Tibial artery (tissue), 4 donors: ENCODE data around the gene CDKL5.

Experiments
- DNase-seq, 2 donors: peaks; one replicate each; pipeline ENCODE4 v3.0.0-alpha.2; 2019
- H3K27ac ChIP-seq, 2 donors: fragments of 200-600 bp; sonication (generic) in 1 of 2; 1 replicate in 1 of 2; 2 replicates in 1 of 2; pipeline ENCODE4 v1.5.1; 2018 to 2019; ENCODE audit warnings: mild to moderate bottlenecking in 1 of 2
- H3K27me3 ChIP-seq, 2 donors: fragments of 200-600 bp; sonication (generic) in 1 of 2; one replicate each; pipeline versions ENCODE4 v1.5.1 to v1.6.0; 2016 to 2019
- H3K36me3 ChIP-seq, 3 donors: fragments of 200-600 bp; sonication (generic) in 2 of 3; one replicate each; pipeline ENCODE4 v1.5.1; 2016 to 2019; ENCODE audit warnings: mild to moderate bottlenecking in 2 of 3
- H3K4me1 ChIP-seq, 4 donors: fragments of 200-600 bp; sonication (generic) in 2 of 4; 1 replicate in 3 of 4; 2 replicates in 1 of 4; pipeline ENCODE4 v1.5.1; 2016 to 2019
- H3K4me3 ChIP-seq, 2 donors: fragments of 200-600 bp; sonication (generic) in 1 of 2; 1 replicate in 1 of 2; 2 replicates in 1 of 2; pipeline ENCODE4 v1.5.1; 2018 to 2019; ENCODE audit warnings: mild to moderate bottlenecking in 2 of 2
- H3K9me3 ChIP-seq, 3 donors: fragments of 200-600 bp; sonication (generic) in 1 of 3; one replicate each; pipeline ENCODE4 v1.5.1; 2016 to 2019
- intact Hi-C: fragments of 100-400 bp; cut with DNase I; formaldehyde crosslinking; loops from one replicate; pipeline ENCODE4 v1.15.0; 2023; ENCODE audit warnings: low total_unique reads
- TF ChIP-seq, protein P1 (sequence below), 2 experiments: fragments of 200-600 bp in 1 of 2; fragments of 450-650 bp in 1 of 2; IDR thresholded peaks; one replicate each; pipeline ENCODE4 v1.5.1; 2017 to 2019; ENCODE audit warnings: antibody characterized with exemption in 2 of 2, mild to moderate bottlenecking in 1 of 2, moderate library complexity in 1 of 2

The CDKL5 gene

DNA sequence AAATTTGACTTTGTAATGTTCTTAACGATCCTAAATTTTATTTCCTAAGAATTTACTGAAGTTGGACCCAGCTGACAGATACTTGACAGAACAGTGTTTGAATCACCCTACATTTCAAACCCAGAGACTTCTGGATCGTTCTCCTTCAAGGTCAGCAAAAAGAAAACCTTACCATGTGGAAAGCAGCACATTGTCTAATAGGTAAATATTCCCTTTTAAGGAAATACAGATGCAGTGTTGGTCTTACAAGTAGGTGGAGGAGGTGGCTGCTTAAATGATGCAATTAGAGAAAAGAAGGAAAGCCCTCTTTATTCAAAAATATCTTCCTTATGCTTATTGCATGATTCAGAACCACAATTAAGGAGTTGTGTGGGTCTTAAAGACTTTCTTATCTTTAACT, 173.0 kb downstream of the CDKL5 start:
- Histone ChIP-seq H3K27me3 (no peaks in the 10 kb centered on the region), H3K9me3 (no peaks in the 10 kb centered on the region), H3K4me1 (no peaks in the 10 kb centered on the region), H3K27ac (no peak overlapping the region), H3K36me3 (no peaks in the 10 kb centered on the region), H3K4me3 (no peak overlapping the region)
- intact Hi-C loops: no loop called here
- TF ChIP-seq, protein P1, sequence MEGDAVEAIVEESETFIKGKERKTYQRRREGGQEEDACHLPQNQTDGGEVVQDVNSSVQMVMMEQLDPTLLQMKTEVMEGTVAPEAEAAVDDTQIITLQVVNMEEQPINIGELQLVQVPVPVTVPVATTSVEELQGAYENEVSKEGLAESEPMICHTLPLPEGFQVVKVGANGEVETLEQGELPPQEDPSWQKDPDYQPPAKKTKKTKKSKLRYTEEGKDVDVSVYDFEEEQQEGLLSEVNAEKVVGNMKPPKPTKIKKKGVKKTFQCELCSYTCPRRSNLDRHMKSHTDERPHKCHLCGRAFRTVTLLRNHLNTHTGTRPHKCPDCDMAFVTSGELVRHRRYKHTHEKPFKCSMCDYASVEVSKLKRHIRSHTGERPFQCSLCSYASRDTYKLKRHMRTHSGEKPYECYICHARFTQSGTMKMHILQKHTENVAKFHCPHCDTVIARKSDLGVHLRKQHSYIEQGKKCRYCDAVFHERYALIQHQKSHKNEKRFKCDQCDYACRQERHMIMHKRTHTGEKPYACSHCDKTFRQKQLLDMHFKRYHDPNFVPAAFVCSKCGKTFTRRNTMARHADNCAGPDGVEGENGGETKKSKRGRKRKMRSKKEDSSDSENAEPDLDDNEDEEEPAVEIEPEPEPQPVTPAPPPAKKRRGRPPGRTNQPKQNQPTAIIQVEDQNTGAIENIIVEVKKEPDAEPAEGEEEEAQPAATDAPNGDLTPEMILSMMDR (IDR thresholded peaks at IDR 0.05): no peak
- DNase-seq: no peak

DNA sequence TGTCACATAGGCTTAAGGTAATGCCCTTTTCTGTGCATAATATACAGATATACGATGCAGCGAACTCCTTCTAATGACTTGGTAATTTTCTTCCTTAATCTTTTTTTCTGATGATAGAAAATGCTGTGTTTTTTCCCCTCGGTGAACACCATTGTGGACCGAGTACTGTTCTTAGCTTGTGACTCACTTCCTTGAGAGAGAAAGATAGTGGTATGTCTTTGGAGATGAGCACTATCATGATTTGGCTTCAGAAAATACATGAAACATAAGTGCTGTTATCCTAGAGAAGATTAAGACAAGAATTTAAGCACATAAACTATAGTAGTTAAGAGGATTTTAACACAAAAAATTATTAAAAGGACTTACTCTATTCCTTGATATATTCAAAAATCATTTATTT, 182.6 kb downstream of the CDKL5 start:
- Histone ChIP-seq H3K27ac (no peak overlapping the region), H3K27me3 (no peaks in the 10 kb centered on the region), H3K9me3 (no peaks in the 10 kb centered on the region), H3K36me3 (peaks cover 6 to 31% (median 23%) of the 10 kb centered on the region in 3 donors), H3K4me3 (no peak overlapping the region), H3K4me1 (no peaks in the 10 kb centered on the region)
- TF ChIP-seq, protein P1 (IDR thresholded peaks at IDR 0.05): no peak
- intact Hi-C loops: no loop called here
- DNase-seq: no peak

DNA sequence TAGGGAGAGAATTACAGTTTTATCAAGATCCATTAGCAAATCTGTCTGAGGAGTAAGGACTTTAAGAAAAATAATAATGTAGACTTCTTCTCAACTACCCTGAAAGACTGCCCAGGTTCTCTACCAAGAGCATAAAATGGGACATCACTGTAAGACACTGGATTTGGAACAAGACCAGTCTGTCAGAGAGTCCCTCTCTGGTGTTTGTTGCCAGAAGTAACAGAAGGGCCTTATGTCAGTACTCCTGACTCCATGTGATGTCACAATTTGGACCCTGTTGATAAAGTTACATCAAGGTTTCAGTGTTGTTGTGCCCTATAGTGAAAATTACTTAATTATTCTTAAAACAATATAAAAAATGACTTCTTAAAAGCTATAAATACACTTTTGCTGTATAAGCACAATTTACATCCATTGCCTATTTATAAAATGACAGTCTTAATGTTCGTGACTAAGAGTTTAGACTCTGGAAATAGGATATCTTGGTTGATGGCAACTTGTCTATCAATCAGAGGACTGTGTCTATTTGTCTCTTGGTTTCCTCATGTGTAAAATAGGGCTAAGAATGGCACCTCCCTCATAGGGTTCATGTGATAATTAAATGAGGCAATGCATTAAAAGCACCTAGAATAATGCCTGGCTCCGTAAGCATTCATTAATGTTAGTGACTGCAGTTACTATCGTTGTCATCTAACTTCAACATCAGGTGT, 188.7 kb downstream of the CDKL5 start:
- no peak for DNase-seq
- H3K4me1 ChIP-seq: no peaks in the 10 kb centered on the region
- no peaks in the 10 kb centered on the region for H3K27me3 ChIP-seq
- TF ChIP-seq, protein P1 (IDR thresholded peaks at IDR 0.05): no peak
- H3K4me3 ChIP-seq: no peak overlapping the region
- H3K27ac ChIP-seq: no peak overlapping the region
- intact Hi-C loops: no loop called here
- no peaks in the 10 kb centered on the region for H3K9me3 ChIP-seq
- H3K36me3 ChIP-seq: peaks cover 5 to 17% (median 13%) of the 10 kb centered on the region in 3 donors

DNA sequence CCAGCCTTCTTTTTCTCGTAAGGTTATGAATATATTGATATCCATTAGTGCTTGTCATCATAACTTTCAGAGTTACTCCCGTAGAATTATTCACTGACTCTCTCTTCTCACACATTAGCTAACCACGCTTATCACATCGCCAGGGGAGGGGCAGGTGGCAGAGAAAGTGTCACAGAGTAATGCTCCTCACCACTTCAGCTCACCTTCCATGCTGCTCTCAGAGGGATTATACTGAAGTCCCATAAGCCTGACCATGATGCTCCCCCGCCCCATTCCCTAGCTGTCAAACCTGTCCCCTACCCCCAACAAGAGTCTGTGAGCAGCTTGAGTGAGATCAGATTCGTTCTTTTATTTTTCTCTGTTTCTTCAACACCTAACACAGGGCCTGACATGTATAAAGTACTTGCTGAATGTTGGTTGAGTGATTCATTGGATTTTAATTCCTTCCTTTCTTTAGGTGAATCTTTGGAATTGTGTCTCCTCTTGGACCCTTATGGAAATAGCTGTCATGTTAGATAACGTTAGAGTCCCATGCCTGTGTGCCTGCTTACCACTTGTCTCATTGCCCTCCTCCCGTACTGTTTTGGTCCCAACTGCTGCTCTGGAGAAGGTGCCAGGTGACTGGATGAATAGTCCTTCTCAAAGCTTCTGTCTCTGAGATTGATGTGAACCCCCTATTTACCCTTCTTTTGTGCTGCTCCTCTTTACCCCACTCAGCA, 191.4 kb downstream of the CDKL5 start:
- intact Hi-C loops: no loop called here
- no peaks in the 10 kb centered on the region for H3K9me3 ChIP-seq
- no peak for DNase-seq
- TF ChIP-seq, protein P1 (IDR thresholded peaks at IDR 0.05): no peak
- no peaks in the 10 kb centered on the region for H3K4me1 ChIP-seq
- no peaks in the 10 kb centered on the region for H3K27me3 ChIP-seq
- H3K4me3 ChIP-seq: no peak overlapping the region
- no peak overlapping the region for H3K27ac ChIP-seq
- no peaks in the 10 kb centered on the region for H3K36me3 ChIP-seq

DNA sequence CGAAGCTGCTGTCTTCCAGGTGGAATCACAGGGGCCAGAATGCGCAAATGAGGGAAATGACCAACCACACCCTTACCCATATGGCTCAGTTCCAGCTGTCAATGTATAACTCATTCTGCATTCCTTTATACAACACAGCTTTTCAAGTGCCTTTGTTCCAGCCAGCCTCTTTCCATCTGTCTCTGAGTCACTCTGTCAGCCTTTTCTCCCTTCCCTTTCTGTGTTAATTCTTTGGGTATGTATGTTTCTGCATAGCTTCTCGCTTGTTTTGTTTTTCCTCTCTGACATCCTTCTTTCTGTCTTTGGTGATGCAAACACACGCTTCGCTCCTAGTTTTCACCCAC, 192.0 kb downstream of the CDKL5 start:
- TF ChIP-seq, protein P1 (IDR thresholded peaks at IDR 0.05): no peak
- Histone ChIP-seq H3K4me1 (no peaks in the 10 kb centered on the region), H3K36me3 (no peaks in the 10 kb centered on the region), H3K27ac (no peak overlapping the region), H3K4me3 (no peak overlapping the region), H3K27me3 (no peaks in the 10 kb centered on the region), H3K9me3 (no peaks in the 10 kb centered on the region)
- intact Hi-C loops: no loop called here
- no peak for DNase-seq
